Activated T-cell treated with anti-CD3 and anti-CD28 coated beads, Interleukin-2, amount 50 U/mL, for 1 hour (primary cell): ENCODE data around the gene SLC25A13.
"Not testable (repeated sequence)": the region's sequence is repeated elsewhere in the genome, so short reads cannot be mapped to it uniquely, and the experiment has no call there.

ENCODE experiments used
- DNase-seq: peaks from one replicate; pipeline ENCODE4 v3.0.0-alpha.2; 2020

Gene SLC25A13, protein sequence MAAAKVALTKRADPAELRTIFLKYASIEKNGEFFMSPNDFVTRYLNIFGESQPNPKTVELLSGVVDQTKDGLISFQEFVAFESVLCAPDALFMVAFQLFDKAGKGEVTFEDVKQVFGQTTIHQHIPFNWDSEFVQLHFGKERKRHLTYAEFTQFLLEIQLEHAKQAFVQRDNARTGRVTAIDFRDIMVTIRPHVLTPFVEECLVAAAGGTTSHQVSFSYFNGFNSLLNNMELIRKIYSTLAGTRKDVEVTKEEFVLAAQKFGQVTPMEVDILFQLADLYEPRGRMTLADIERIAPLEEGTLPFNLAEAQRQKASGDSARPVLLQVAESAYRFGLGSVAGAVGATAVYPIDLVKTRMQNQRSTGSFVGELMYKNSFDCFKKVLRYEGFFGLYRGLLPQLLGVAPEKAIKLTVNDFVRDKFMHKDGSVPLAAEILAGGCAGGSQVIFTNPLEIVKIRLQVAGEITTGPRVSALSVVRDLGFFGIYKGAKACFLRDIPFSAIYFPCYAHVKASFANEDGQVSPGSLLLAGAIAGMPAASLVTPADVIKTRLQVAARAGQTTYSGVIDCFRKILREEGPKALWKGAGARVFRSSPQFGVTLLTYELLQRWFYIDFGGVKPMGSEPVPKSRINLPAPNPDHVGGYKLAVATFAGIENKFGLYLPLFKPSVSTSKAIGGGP

DNA sequence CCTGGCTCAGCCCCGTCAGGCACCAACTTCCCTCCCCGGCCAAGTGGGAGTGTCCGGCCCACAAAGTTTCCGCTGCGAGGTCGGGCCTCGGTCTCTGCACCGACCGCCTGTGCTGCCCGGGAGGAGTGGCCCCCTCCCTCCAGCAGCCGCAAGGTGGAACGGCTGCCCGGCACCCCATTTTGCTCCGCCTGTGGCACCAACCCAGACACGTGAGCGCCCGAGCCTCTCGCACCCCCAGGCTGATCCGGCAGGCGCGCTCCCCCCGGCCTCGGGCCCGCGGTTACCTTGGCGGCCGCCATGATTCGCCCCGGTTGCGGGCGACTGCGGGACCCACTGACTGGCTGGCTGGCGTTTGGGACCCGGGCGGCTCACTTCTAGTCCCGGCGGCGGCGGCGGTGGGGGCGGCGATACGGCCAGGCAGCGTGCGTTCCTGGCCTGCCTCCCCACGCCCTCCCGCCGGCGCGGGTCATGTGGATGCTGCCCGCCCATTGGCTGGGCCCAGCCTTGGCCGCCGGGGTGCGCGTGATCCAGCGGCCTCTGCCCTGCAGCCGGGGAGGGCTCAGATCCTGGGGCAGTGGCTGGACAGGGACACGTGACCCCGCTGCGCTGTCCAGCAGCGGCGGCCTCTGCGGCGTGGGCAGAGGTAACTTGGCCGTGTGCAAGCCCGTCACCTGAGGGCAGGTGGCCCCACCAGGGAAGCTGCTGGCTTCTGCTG, at the start of gene SLC25A13:
SLC25A13 (minus strand) TSS at position 441 of the 715 bp plus-strand sequence; CDS start at position 299, 142 bp downstream.
- peak; percentile 64 for DNase-seq

- DNase-seq: not testable (repeated sequence)
Observed at GRCh38 chr7:96365916-96366315, 44.0 kb upstream of the SLC25A13 start.

GRCh38 chr7:96361116-96361857, 39.4 kb upstream of the SLC25A13 start:
- no peak for DNase-seq

GRCh38 chr7:96359876-96360275, 38.0 kb upstream of the SLC25A13 start:
- DNase-seq: no peak

DNA sequence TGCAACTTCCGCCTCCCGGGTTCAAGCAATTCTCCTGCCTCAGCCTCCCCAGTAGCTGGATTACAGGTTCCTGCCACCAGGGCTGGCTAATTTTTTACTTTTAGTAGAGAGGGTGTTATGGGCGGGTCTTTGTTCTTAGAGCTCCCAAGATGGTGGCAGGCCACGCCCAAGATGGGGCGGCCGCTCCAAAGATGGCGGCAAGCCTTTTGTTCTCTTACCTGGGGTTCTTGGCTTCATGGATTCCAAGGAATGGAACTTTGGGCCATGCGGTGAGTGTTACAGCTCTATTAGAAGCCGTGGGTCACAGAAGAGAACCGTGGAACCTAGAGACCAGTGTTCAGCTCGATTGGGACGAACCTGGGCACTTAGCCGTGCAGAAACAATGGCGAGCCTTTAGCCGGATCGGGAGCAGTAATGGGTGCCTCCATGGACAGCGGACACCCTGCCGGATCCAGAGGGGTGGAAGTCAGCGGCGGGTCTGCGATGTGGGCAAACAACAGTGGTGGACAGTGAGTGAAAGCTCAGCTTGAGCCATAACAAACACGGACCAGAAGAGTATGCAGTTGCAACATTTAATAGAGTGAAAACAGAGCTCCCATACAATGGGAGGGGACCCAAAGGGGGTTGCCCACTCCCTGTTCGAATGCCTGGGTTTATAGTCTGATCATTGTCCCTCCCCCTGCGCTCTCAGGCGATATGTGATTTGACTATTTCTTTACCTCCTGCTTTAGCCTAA, 36.5 kb upstream of the SLC25A13 start:
- not testable (repeated sequence) for DNase-seq

GRCh38 chr7:96355990-96356506, 34.1 kb upstream of the SLC25A13 start:
- no peak for DNase-seq

DNA sequence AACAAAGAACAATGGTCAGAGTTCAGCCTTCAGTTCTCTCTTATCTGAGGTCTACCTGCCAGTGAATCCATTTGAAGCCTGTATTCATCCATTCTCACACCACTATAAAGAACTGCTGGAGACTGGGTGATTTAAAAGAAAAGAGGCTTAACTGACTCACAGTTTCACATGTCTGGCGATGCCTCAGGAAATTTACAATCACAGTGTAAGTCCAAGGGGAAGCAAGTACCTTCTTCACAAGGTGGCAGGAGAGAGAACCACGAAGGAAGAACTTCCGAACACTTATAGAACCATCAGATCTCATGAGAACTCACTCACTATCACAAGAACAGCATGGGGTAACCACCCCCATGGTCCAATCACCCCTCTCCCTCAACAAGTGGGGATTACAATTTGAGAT, 33.0 kb upstream of the SLC25A13 start:
- DNase-seq: no peak

DNA sequence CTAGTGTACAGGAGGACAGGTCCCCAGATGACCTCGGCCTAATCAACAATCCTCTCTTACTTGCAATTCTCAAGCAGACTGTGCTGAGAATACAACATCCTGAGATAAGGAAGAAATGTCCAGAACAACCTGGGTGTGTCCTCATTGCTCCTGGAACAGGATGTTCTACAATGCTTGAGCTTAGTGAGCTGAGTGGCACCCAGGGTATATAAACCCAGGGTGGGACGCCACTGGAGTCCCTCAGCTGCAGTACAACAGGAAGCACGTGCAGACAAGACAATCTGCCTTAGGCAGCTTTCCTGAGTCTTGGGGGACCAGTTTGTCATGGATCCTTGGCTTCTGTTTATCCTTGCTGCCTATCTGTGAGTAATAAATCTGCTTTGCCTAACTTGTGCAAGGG, 27.7 kb upstream of the SLC25A13 start:
- DNase-seq: no peak

- DNase-seq: no peak
Observed at GRCh38 chr7:96347471-96347870, 25.6 kb upstream of the SLC25A13 start.

DNA sequence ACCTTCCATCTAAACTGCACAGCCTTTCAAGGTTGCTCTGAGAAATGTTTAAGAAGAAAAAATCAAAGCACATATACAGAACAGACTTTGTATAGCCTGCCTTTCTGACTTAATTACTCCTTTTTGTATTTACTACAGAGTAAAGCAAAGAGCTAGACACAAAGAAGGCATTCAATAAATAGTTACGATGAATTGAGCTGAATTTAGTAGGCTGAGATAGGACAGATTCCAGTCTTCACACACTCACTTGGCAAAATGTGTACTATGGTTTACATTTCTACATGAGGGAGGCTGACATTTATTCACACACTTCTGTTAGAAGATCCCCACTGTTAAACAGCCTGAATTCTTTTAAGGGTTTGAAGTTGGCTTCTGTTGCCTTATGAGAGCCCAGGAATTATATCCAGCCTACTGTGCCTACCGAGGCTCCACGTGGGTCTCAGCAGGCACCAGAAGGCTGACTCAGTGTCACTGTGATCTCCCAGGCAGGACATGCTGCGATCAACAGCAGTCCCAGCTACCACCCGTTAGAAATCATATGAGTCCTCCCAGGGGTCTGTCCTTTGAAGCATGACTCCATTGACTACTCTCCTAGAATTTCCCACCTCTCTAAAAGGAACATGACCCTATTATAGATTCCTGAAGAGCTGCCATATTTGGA, 24.5 kb upstream of the SLC25A13 start:
- no peak for DNase-seq

GRCh38 chr7:96344236-96344635, 22.3 kb upstream of the SLC25A13 start:
- no peak for DNase-seq

DNA sequence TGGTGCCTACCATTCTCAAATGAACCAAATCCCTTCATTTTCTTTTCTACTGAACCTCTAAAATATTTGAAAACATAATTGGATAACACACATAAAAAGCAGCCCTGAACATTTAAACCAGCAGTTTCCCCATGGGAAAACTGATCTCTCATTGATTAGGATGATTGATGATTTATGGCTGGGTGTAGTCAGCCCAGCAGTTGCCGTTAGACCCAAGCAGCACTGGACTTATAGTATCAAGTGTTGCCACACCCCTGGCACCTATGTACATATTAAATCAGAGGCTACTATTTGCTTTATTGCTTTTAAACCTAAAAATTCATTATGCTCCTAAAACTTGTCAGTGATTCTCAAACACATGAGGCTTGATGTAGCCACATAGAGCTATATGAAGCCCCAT, 20.2 kb upstream of the SLC25A13 start:
- no peak for DNase-seq

- no peak for DNase-seq
Observed at GRCh38 chr7:96337519-96337918, 15.6 kb upstream of the SLC25A13 start.

GRCh38 chr7:96332325-96332724, 10.4 kb upstream of the SLC25A13 start:
- no peak for DNase-seq

GRCh38 chr7:96331775-96332174, 9.9 kb upstream of the SLC25A13 start:
- no peak for DNase-seq

- DNase-seq: no peak
Observed at GRCh38 chr7:96331233-96331632, 9.3 kb upstream of the SLC25A13 start.

- DNase-seq: no peak
Observed at GRCh38 chr7:96330193-96330592, 8.3 kb upstream of the SLC25A13 start.

DNA sequence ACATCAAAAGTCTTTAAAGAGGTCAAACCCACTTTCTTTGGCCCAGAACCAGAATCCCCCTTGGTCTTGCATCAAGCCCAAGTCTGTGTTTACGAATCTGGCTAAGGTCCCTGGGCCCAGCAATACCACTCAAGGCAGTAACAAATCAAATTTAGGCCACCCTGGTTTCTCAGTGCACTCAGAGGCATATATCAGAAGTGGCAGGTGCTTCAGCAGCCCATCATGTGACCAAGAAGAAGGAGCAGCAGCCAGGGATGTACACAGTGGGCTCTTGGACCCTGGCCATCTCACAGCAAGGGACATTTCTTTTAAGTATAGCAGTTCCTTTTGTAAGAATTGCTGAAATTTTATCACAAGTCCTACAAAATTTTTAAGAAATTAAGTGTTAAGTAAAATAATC, 7.3 kb upstream of the SLC25A13 start:
- no peak for DNase-seq

GRCh38 chr7:96328016-96328415, 6.1 kb upstream of the SLC25A13 start:
- DNase-seq: no peak

- DNase-seq: no peak
Observed at GRCh38 chr7:96327429-96327828, 5.5 kb upstream of the SLC25A13 start.

GRCh38 chr7:96326752-96327151, 4.9 kb upstream of the SLC25A13 start:
- not testable (repeated sequence) for DNase-seq
